Islet precursor cell (in vitro differentiated cells): Measurements from ENCODE around the gene DAG1.

Source experiments
- DNase-seq: peaks from one replicate; pipeline ENCODE4 v3.0.0-alpha.2; 2018

Gene DAG1

DNA sequence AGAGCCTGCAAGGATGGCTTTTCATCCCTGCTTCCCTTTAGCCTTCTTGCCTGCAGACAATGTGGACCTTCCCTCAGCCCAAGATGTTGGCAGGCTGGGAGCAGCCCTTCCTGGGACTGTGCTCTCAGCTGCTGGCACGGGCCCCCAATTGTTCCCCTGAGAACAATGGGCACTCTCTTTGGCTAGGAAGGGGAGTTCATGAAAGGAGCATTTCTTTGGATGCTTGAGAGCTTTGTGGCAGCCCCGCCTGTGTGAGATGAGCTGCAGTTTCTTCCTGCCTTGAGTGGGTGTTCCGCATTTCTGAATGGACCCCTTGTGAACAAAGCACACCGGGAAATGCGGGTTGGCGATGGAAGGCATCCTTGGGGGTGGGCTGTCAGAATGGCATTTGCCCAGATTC lies 49.2 kb downstream of the DAG1 start:
- DNase-seq: no peak

DNA sequence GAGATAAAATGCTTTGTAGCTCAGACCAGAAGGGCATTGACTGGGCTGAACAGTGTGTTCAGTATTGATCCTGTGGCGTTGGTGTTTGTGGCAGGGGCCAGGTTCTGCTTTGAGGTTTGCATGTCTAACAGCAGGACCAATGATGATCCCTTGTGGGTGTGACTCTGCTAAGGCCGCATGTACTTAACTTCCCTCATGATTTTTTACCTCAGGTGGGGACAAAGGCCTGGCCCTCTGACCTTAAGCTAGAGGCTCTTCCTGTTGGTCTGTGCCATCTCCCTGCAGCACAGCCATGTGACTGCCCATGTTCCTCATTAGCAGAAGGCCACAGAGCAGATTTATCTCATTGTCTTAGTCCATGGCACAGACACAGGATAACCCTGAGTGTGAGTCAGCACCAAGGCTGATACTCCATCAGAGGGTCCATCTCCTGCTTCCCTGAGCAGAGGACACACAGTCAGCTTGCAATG lies 49.9 kb downstream of the DAG1 start:
- DNase-seq: no peak

DNA sequence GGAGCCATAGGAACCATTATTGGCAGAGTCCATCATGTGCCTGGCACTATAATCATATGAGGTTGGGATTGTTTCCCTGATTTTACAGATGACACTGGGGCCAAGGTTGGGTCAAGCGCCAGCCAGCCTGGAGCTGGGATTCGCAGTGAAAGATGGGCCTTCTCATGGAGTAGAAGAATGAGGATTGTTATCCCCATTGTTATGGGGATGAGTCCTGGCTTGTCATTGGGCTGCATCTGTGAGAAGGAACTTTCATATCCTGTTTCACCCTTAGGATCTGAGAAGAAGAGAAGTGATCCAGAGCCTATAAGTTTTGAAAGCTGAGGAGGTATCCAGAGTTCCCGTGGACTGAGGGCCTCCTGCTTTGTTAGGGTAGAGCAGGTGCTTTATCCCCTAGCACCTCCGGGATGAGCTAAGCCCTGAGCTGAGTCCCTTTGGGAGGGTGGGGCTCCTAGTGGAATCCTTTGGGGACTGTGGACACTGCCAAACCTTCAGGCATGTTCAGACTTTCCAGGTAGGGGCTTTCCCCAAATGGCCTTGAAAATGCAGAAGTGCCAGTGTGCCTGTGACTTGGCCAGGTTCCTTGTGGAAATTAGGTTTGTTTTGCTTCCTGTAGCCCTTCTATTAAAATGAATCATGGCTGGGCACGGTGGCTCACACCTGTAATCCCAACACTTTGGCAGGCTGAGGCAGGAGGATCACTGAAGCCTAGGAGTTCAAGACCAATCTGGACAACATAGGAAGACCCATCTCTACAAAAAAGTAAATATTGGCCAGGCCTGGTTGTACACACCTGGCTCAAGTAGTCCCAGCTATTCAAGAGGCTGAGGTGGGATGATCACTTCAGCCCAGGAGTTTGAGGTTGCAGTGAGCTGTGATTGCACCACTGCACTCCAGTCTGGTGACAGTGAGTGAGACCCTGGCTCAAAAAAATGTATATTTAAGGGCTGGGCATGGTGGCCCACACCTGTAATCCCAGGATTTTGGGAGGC lies 54.0 kb downstream of the DAG1 start:
- DNase-seq: no peak

DNA sequence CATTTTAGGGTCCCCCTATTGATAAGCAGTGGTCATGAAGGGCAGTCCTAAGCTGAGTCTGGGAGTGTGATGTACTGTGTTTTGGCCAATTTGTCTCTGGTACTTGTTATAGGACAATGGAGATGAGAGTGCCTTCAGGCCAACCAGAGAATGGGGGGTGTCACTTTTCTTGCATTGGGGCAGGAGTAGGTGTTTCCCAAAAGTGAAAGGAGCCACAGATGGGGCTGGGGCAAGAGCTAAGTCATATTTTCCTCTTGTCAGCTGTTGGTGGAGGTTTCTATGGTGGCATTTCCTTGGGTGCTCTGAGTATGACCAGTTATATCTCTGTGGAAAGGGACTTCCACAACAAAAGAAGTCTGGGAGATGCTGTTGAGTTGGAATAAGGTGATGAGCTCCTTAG lies 59.5 kb downstream of the DAG1 start:
- DNase-seq: no peak

DNA sequence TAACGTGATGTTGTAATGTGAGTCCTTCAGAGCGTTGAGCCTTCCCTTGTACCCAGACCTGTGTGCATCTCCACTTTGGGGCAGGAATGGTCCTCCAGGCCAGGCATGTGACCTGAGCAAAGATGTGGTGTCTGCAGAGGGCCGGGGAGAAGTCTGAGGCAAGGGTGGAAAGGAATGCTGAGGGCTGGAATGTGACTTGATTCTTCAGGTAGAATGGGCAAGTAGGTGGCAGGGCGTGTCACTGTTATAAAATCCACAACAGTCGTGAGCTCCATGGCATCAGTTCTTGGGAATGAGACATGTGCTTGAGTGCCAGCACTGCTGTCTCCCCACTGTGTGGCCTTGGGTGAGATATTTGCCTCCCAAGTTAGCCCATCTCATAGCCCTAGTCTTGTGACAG lies 60.2 kb downstream of the DAG1 start:
- no peak for DNase-seq

DNA sequence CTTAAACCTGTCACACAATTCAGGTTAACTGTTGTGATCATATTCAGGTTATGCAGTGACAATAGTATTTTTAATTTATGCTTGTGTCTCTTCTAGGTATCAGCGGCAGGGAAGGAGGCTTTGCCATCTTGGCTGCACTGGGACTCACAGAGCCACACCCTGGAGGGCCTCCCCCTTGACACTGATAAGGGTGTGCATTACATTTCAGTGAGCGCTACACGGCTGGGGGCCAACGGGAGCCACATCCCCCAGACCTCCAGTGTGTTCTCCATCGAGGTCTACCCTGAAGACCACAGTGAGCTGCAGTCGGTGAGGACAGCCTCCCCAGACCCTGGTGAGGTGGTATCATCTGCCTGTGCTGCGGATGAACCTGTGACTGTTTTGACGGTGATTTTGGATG lies 60.6 kb downstream of the DAG1 start:
- DNase-seq: no peak

DNA sequence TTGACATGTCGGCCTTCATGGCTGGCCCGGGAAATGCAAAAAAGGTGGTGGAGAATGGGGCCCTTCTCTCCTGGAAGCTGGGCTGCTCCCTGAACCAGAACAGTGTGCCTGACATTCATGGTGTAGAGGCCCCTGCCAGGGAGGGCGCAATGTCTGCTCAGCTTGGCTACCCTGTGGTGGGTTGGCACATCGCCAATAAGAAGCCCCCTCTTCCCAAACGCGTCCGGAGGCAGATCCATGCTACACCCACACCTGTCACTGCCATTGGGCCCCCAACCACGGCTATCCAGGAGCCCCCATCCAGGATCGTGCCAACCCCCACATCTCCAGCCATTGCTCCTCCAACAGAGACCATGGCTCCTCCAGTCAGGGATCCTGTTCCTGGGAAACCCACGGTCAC lies 61.2 kb downstream of the DAG1 start:
- DNase-seq: no peak

DNA sequence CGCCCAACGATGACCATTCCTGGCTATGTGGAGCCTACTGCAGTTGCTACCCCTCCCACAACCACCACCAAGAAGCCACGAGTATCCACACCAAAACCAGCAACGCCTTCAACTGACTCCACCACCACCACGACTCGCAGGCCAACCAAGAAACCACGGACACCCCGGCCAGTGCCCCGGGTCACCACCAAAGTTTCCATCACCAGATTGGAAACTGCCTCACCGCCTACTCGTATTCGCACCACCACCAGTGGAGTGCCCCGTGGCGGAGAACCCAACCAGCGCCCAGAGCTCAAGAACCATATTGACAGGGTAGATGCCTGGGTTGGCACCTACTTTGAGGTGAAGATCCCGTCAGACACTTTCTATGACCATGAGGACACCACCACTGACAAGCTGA lies 61.6 kb downstream of the DAG1 start:
- DNase-seq: no peak

DNA sequence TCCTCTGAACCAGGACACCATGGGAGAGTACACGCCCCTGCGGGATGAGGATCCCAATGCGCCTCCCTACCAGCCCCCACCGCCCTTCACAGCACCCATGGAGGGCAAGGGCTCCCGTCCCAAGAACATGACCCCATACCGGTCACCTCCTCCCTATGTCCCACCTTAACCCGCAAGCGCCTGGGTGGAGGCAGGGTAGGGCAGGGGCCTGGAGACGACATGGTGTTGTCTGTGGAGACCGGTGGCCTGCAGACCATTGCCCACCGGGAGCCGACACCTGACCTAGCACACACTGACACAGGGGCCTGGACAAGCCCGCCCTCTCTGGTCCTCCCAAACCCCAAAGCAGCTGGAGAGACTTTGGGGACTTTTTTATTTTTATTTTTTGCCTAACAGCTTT lies 63.0 kb downstream of the DAG1 start:
- DNase-seq: no peak

DNA sequence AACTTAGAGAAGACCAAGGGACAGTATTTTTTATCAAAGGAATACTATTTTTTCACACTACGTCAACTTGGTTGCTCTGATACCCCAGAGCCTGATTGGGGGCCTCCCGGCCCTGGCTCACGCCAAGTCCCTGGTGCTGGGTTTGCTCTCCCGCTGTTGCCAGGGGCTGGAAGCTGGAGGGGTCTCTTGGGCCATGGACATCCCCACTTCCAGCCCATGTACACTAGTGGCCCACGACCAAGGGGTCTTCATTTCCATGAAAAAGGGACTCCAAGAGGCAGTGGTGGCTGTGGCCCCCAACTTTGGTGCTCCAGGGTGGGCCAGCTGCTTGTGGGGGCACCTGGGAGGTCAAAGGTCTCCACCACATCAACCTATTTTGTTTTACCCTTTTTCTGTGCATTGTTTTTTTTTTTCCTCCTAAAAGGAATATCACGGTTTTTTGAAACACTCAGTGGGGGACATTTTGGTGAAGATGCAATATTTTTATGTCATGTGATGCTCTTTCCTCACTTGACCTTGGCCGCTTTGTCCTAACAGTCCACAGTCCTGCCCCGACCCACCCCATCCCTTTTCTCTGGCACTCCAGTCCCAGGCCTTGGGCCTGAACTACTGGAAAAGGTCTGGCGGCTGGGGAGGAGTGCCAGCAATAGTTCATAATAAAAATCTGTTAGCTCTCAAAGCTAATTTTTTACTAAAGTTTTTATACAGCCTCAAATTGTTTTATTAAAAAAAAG lies 63.9 kb downstream of the DAG1 start:
- no peak for DNase-seq

DNA sequence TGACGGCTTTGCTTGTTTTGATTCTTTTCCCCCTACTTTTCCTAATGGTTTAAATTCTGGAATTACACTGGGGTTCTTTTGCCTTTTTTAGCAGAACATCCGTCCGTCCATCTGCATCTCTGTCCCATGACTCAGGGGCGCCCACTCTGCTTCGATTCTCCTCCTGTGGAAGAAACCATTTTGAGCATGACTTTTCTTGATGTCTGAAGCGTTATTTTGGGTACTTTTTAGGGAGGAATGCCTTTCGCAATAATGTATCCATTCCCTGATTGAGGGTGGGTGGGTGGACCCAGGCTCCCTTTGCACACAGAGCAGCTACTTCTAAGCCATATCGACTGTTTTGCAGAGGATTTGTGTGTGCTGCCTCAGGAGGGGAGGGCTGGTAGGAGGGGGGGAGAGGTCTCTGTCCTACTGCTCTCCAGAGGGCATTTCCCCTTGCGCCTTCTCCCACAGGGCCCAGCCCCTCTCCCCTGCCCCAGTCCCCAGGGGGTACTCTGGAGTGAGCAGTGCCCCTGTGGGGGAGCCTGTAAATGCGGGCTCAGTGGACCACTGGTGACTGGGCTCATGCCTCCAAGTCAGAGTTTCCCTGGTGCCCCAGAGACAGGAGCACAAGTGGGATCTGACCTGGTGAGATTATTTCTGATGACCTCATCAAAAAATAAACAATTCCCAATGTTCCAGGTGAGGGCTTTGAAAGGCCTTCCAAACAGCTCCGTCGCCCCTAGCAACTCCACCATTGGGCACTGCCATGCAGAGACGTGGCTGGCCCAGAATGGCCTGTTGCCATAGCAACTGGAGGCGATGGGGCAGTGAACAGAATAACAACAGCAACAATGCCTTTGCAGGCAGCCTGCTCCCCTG lies 64.7 kb downstream of the DAG1 start:
- no peak for DNase-seq

DNA sequence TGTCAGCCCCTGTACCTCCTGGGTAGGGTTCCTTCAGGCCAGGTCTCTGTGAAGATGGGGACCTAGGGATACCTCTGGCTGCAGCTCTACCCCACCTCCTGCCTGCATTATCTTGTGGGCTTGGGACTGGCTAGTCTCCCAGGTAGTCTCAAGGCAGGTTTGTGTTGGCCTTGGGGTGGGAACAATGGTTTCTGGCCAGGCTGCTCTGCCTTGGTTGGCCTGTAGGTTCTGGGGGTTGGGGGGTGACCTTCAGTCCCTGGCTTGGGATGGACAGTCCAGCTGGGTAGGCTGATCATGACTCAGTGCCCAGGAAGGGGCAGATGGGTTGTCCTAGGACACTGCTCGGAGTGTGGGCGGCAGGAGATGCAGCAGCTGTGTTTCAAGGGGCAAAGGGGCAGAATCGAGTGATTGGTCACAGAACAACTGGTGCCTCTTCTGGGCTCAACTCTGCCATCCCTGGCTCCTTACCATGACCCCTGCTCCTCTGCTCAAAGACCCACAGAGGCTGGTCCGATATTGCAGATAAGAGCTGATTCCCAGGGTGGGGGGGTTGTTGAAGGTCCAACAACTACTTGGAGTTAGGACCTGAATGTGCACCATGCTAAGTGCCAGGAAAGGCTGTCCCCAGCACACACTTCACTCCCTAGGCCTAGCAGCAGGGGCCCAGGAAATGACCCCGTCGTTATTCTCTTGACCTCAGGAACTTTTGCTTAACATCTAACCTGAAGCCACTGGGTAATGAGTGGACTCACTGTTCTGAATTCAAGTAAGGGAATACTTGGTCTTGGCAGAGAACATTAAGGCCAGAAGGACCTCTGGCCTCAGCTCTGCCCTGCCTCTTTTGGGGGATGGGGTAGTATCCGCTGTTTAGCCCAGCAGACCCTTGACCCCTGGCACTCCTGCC lies 66.2 kb downstream of the DAG1 start:
- DNase-seq: no peak

DNA sequence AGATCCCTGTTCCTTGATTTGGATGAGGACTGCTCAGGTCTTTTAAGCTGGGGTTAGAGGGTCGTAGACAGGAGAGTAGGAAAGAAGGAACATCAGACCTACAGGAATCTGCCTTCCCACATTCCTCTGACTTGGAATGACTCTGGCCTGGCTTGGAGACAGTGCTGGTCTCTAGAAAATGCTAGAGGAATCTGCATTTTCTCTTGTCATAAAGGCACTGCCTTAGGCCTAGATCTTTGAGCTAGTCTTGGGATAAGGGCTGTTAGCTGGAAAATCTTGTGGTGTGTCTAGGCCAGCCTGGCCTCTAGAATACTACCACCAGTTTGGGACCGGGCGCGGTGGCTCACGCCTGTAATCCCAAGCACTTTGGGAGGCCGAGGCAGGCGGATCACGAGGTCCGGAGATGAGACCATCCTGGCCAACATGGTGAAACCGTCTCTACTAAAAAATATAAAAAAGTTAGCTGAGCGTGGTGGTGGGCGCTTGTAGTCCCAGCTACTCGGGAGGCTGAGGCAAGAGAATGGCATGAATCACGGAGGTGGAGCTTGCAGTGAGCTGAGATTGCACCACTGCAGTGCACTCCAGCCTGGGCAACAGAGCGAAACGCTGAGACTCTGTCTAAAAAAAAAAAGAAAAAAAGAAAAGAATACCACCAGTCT lies 66.9 kb downstream of the DAG1 start:
- DNase-seq: peak; percentile 75

DNA sequence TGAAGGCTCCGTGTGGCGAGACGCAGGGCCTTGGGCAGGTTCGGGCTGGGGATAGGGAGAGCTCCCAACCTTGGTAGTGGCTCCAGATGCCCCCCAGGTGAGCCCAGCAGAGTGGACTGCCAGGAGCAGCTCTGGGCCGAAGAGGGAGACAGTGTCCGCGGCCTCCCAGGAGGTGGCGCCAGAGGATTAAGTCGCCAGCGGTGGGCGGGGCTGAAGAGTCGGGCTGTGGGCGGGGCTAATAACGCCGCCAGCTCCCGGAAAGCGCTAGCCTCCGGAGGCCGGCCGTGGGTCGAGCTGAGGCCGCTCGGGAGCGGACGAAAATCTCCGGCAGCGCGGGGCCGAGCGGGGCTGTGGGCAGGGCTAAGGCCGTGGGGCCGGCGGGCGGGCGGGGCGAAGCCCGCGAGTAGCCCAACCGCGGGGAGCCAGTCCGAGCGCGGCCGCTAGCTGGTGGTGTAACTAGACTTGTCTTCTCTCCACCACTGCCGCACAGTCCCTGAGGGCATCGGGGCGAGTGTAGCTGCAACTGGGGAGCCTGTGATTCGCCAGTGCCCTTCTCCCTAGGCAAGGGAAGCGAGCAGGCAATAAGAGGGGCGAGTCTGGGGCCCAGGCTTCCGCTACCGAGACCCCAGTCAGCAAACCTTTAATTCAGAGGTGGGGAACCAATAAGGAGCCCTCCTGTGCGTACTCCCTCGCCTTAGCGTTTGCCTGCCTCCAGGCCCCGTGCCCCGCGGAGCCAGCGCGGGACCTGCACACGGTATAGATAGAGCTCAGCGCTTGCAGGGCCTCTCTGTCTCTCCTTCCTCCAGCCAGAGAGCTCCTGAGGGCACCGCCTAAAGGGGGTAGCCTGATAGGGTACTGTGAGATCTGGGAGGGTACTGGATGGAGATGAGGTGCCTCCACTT lies 69.8 kb downstream of the DAG1 start:
- DNase-seq: peak; percentile 98

DNA sequence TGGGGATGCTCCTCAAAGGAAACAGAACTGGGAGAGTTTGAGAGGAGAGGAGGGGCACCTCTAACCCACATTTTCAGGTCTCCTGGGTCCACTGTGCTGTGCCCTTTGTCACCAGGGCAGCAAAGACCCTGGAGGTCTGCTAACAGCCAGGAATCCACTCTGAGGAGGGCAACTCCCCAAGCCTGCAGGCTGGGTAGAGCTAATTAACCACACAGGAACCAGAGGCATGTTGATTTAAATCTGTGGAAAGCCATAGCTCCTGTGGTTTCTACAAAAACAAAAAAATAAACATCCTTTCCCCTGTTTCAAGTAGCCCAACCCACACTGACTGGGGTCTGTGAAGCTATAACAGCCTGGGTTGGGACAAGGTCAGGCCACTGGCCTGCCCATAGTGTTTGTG lies 82.0 kb downstream of the DAG1 start:
- DNase-seq: no peak

DNA sequence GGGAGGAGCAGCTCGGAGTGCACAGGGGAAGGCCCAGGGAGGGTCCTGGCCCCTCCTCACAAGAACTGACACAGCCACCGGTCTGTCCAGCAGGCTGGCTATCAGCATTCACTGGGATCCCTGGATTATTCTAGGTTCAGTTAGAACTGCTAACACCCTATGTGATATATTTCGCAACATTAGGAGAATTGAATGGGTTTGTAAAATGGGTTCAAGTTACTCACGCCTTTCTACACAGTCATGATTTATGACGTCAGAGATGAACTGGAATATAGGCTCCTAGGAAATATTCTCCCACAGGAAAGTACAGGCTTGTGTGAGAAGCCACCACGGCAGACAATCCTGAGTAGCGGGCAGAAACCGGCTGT lies 83.2 kb downstream of the DAG1 start:
- DNase-seq: no peak

DNA sequence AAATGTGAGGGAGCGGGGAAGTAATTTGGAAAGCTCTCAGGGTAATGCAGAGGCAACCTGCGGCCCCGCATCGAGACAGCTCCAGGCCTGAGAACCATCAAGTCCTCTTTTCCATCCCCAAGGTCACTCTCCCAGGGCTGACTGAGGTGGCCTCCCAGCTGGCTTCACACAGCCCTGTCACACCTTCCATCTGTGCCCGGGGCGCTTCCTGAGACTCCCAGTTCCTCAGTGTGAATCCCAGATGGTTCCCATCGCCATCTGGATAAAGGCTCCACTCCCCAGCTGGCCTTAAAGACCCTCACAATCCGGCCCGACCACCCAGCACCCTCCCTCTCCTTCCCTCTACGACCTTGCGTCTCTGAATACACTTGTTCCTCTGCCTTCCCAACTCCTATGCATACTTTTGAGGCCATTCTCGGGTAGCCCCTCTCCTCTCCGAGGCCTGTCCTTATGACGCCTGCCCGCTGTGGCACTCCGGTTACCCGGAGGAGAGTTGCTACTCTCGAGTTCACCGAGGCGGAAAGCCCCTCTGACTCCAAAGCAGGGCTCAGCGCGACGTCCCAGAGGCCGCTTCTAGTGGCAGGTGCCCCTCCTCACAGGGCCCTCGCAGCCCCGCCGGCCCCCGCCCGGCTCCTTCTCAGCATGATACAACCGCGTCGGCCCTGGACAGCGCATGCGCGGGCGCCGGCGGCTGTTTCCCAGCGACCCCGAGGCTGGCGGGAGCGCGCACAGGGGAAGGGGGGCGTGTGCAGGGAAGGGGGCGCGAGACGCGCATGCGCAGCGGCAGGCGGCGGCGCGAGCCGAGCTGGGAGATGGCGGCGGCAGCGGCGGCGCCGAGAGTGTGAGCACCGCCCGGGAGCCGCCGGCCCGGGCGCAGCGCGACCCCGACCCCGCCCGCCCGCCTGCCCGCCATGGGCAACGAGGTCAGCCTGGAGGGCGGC lies 83.9 kb downstream of the DAG1 start, which contains the start of gene BSN:
Gene BSN (plus strand): TSS at position 786 of the 941 bp plus-strand sequence. CDS start 126 bp downstream, at position 912.
- peak; percentile 95 for DNase-seq

DNA sequence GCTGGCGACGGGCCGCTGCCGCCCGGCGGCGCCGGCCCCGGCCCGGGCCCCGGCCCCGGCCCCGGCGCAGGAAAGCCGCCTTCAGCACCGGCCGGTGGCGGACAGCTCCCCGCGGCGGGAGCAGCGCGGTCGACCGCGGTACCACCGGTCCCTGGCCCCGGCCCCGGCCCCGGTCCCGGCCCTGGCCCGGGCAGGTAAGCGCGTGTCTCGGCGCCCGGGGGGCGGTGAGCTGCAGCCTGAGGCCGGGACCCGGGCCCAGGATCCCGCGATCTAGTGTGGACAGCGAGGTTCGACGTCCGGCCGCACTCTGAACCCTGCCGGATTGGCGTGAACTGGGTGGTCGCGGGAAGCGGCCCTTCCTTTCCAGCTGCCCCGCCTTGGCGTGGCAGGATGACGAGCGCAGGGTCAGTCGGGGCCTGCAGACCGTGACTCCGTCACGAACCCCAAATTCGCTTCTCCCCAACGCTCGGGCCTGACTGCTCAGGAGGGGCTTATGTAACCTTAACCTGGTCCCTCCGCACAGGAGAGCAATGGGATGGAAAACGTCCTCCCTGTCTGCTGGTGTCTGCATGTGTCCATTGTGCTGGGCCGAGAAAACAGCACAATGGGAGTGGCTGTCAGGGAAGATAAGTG lies 84.7 kb downstream of the DAG1 start:
- peak; percentile 77 for DNase-seq
